Liver (tissue), 9 donors: Measurements from ENCODE around the gene LRRC36. TPM values are rescaled to one million over a fixed set of nuclear protein-coding genes. Genes with fewer than 3 reads are reported as not detected.

Source experiments
- DNase-seq: peaks from one replicate; pipeline ENCODE4 v3.0.0-alpha.2; 2017; ENCODE audit warnings: low spot score
- H3K27ac ChIP-seq, 2 donors: one replicate each; pipeline ENCODE4 v1.7.0; 2013; ENCODE audit warnings: inconsistent platforms in 2 of 2, low read length in 2 of 2, control low read depth in 1 of 2, low read depth in 1 of 2, mild to moderate bottlenecking in 1 of 2
- H3K27me3 ChIP-seq, 4 donors: one replicate each; pipeline versions ENCODE4 v1.6.1 to v1.7.0; 2013; ENCODE audit warnings: low read length in 3 of 4, inconsistent platforms in 1 of 4, mild to moderate bottlenecking in 1 of 4, moderate library complexity in 1 of 4; ENCODE audit not compliant: control insufficient read depth in 4 of 4, insufficient read depth in 4 of 4
- H3K36me3 ChIP-seq, 4 donors: one replicate each; pipeline versions ENCODE4 v1.6.1 to v1.7.0; 2013; ENCODE audit warnings: low read length in 3 of 4, mild to moderate bottlenecking in 3 of 4, low read depth in 1 of 4, moderate library complexity in 1 of 4; ENCODE audit not compliant: control insufficient read depth in 4 of 4, insufficient read depth in 3 of 4
- H3K4me1 ChIP-seq, 4 donors: one replicate each; pipeline versions ENCODE4 v1.6.1 to v1.7.0; 2013; ENCODE audit warnings: low read length in 3 of 4, mild to moderate bottlenecking in 3 of 4, moderate library complexity in 1 of 4; ENCODE audit not compliant: control insufficient read depth in 4 of 4, insufficient read depth in 4 of 4
- H3K4me3 ChIP-seq, 3 donors: one replicate each; pipeline versions ENCODE4 v1.6.1 to v1.7.0; 2013; ENCODE audit warnings: low read length in 3 of 3, control low read depth in 1 of 3, low read depth in 1 of 3, mild to moderate bottlenecking in 1 of 3
- H3K9ac ChIP-seq, 2 donors: one replicate each; pipeline ENCODE4 v1.7.0; 2013; ENCODE audit warnings: low read length in 2 of 2, mild to moderate bottlenecking in 2 of 2, moderate library complexity in 2 of 2, control low read depth in 1 of 2, low read depth in 1 of 2
- H3K9me3 ChIP-seq, 4 donors: one replicate each; pipeline versions ENCODE4 v1.6.1 to v1.7.0; 2013; ENCODE audit warnings: low read length in 3 of 4; ENCODE audit not compliant: control insufficient read depth in 4 of 4
- FOXA1 ChIP-seq: IDR thresholded peaks from 2 replicates; pipeline ENCODE4 v1.6.1; 2016; ENCODE audit warnings: antibody characterized with exemption
- GABPA ChIP-seq, 2 donors: IDR thresholded peaks in 1 of 2; conservative IDR thresholded peaks in 1 of 2; 2 replicates each; pipeline ENCODE4 v1.6.1; 2016; ENCODE audit warnings: antibody characterized with exemption in 2 of 2, mild to moderate bottlenecking in 1 of 2, moderate library complexity in 1 of 2
- HNF4G ChIP-seq: IDR thresholded peaks from 2 replicates; pipeline ENCODE4 v1.6.1; 2016; ENCODE audit warnings: antibody characterized with exemption
- JUND ChIP-seq, 2 donors: IDR thresholded peaks; 2 replicates each; pipeline ENCODE4 v1.6.1; 2016; ENCODE audit warnings: antibody characterized with exemption in 2 of 2
- RXRA ChIP-seq, 2 donors: IDR thresholded peaks; 2 replicates each; pipeline ENCODE4 v1.6.1; 2017 to 2018; ENCODE audit warnings: antibody characterized with exemption in 2 of 2, mild to moderate bottlenecking in 1 of 2
- TAF1 ChIP-seq: conservative IDR thresholded peaks from 2 replicates; pipeline ENCODE4 v1.6.1; 2016; ENCODE audit warnings: antibody characterized with exemption, mild to moderate bottlenecking
- YY1 ChIP-seq: IDR thresholded peaks from 2 replicates; pipeline ENCODE4 v1.6.1; 2016; ENCODE audit warnings: antibody characterized with exemption, mild to moderate bottlenecking
- WGBS: extraction: QIAGEN DNeasy Blood & Tissue Kit; methylation state at CpG from one replicate; pipeline ENCODE4 v1.1.7; 2013; 5-methylcytosine and 5-hydroxymethylcytosine counted together
- polyA plus RNA-seq, 2 donors: library from polyadenylated mRNA; stranded (reverse) in 1 of 2; unstranded in 1 of 2; fragments of 200-250 nt in 1 of 2; fragments of >200 nt in 1 of 2; fragmentation: Nextera tagmentation in 1 of 2; extraction: Ambion mirVana in 1 of 2; gene quantifications; one replicate each; pipeline versions ENCODE4 v1.2.1 to v1.2.3, GENCODE V29; 2013 to 2015
- total RNA-seq, 2 donors: library from RNA; depleted of rRNA; stranded (reverse); fragments of >200 nt; gene quantifications; one replicate each; pipeline ENCODE4 v1.2.3, GENCODE V29; 2014
- TF ChIP-seq, protein P1 (sequence below): IDR thresholded peaks from 2 replicates; pipeline ENCODE4 v1.6.1; 2016; ENCODE audit warnings: antibody characterized with exemption
- TF ChIP-seq, protein P2 (sequence below): IDR thresholded peaks from 2 replicates; pipeline ENCODE4 v1.6.1; 2016; ENCODE audit warnings: antibody characterized with exemption, mild to moderate bottlenecking
- TF ChIP-seq, protein P3 (sequence below): IDR thresholded peaks from 2 replicates; pipeline ENCODE4 v1.6.1; 2016; ENCODE audit warnings: antibody characterized with exemption
- TF ChIP-seq, protein P4 (sequence below): IDR thresholded peaks from 2 replicates; pipeline ENCODE4 v1.6.1; 2016; ENCODE audit warnings: antibody characterized with exemption
- donor health status: healthy.
- donor health status: healthy.
- donor health status: healthy.
- donor health status: healthy.
- donor health status: healthy.

Gene LRRC36
- total and polyA plus RNA-seq, 4 donors: 0.08 TPM; not detected in 3

DNA sequence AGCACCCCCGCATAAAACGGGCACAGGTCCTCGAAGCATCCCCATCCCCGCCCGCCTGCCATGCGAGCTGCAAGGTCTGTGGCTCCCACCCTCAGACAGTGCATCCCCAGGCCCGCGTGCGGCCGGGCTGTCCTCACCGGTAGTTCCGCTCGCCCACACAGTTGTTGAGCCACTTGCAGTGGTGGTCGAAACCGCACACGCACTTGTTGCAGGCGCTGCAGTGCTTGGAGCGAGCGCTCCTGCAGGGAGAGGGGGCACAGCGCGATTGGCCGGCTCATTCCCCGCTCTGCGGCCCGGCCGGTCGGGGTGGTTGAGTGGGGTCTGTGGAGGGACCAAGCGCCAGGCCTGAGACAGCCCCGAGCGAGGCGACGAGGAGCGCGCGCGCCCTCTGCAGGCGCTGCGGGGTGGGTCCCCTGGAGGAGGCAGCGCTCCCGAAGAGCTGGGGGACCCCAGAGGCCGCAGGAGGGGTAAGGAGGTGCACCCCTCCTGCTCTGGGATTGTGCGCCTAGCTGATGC, 72.7 kb downstream of the LRRC36 start (continued):
- TF ChIP-seq, protein P1, sequence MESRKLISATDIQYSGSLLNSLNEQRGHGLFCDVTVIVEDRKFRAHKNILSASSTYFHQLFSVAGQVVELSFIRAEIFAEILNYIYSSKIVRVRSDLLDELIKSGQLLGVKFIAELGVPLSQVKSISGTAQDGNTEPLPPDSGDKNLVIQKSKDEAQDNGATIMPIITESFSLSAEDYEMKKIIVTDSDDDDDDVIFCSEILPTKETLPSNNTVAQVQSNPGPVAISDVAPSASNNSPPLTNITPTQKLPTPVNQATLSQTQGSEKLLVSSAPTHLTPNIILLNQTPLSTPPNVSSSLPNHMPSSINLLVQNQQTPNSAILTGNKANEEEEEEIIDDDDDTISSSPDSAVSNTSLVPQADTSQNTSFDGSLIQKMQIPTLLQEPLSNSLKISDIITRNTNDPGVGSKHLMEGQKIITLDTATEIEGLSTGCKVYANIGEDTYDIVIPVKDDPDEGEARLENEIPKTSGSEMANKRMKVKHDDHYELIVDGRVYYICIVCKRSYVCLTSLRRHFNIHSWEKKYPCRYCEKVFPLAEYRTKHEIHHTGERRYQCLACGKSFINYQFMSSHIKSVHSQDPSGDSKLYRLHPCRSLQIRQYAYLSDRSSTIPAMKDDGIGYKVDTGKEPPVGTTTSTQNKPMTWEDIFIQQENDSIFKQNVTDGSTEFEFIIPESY: no peak
- no peak for TF ChIP-seq RXRA (IDR thresholded peaks at IDR 0.05)

DNA sequence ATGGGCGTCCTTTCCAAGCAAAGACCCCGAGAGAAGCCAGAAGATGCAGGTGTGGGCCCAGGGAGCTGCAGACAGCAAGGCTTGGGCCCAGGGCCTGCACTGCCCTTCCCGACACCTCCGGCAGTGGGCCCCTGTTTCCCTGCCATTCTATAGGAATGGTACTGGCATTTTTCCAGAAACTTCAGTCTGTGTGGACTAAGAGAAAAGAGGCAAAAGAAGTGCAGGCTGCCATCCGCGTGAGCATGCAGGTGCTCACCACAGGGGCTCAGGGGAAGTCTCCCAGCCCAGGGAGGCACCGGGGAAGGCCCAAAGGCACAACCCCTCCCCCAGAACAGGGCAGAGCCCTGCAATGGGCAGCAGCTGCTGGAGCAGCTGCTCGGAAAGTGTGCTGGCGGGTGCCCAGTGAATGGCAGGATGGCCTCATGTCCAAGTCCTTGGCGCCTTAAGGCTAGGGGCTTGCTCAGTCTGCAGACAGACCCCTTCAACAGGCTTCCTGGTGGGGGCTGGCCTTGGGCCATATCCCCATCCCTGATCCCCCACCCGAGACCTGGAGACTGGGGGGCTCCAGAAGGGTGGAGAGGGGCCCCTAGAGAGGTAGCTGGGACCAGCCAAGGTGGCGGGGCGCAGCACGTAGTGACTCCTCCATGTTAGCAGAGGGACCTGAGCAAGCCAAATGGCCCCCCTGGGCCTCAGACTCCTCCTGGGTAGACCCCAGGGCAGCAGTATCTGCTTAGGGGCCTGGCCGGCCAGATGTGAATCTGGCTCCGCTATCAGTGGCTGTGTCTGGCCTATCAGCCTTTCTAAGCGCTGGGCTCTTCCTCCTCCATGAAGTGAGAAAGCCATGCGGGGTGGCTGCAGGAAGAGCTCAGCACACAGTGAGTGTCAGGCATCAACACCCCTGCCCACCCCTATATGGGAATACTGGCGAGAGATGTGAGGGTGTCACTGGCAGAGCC, 73.4 kb downstream of the LRRC36 start:
- Histone ChIP-seq H3K4me3 (no peak overlapping the region), H3K27ac (no peak overlapping the region), H3K4me1 (peaks cover 0 to 6% (median 1%) of the 10 kb centered on the region in 4 donors), H3K9me3 (no peaks in the 10 kb centered on the region), H3K36me3 (no peaks in the 10 kb centered on the region), H3K27me3 (peaks cover 0 to 3% (median 1%) of the 10 kb centered on the region in 4 donors), H3K9ac (no peak overlapping the region)
- no peak for DNase-seq
- WGBS: 80% methylated on average over 19 of the region's 19 CpGs
- TF ChIP-seq FOXA1: no peak
- TF ChIP-seq, protein P2, sequence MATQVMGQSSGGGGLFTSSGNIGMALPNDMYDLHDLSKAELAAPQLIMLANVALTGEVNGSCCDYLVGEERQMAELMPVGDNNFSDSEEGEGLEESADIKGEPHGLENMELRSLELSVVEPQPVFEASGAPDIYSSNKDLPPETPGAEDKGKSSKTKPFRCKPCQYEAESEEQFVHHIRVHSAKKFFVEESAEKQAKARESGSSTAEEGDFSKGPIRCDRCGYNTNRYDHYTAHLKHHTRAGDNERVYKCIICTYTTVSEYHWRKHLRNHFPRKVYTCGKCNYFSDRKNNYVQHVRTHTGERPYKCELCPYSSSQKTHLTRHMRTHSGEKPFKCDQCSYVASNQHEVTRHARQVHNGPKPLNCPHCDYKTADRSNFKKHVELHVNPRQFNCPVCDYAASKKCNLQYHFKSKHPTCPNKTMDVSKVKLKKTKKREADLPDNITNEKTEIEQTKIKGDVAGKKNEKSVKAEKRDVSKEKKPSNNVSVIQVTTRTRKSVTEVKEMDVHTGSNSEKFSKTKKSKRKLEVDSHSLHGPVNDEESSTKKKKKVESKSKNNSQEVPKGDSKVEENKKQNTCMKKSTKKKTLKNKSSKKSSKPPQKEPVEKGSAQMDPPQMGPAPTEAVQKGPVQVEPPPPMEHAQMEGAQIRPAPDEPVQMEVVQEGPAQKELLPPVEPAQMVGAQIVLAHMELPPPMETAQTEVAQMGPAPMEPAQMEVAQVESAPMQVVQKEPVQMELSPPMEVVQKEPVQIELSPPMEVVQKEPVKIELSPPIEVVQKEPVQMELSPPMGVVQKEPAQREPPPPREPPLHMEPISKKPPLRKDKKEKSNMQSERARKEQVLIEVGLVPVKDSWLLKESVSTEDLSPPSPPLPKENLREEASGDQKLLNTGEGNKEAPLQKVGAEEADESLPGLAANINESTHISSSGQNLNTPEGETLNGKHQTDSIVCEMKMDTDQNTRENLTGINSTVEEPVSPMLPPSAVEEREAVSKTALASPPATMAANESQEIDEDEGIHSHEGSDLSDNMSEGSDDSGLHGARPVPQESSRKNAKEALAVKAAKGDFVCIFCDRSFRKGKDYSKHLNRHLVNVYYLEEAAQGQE: no peak
- TF ChIP-seq, protein P3, sequence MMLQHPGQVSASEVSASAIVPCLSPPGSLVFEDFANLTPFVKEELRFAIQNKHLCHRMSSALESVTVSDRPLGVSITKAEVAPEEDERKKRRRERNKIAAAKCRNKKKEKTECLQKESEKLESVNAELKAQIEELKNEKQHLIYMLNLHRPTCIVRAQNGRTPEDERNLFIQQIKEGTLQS: no peak
- TF ChIP-seq, protein P4, sequence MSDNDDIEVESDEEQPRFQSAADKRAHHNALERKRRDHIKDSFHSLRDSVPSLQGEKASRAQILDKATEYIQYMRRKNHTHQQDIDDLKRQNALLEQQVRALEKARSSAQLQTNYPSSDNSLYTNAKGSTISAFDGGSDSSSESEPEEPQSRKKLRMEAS: no peak
- TF ChIP-seq JUND (IDR thresholded peaks at IDR 0.05): no peak
- no peak for TF ChIP-seq TAF1
- TF ChIP-seq, protein P1: no peak

DNA sequence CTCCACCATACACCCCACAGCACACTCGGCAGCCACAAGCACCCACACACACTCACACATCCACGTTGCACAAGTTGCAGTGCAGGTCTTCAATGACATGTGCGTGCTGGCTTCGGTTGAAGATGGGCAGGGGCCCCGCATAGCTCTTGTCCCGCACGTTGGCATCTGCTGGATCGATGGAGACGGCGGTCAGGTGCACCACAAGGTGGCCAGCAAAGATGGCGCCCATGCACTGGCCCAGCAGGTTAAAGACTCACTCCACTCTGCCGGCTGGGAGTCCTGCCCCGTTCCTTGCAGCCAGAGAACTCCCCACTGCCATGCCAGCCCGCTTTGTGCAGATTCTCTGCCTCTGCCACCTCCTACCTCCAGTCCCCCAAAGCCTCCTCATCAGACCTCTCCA, 74.3 kb downstream of the LRRC36 start:
- DNase-seq: no peak
- TF ChIP-seq JUND (IDR thresholded peaks at IDR 0.05): no peak
- no peak for TF ChIP-seq YY1
- TF ChIP-seq GABPA (IDR thresholded peaks at IDR 0.05 in 1 of 2, conservative IDR thresholded peaks at IDR 0.05 in 1 of 2): no peak
- TF ChIP-seq, protein P1: no peak
- TF ChIP-seq HNF4G: no peak
- TF ChIP-seq, protein P2: no peak
- H3K4me3 ChIP-seq: no peak overlapping the region
- no peak overlapping the region for H3K27ac ChIP-seq
- H3K9me3 ChIP-seq: no peaks in the 10 kb centered on the region
- no peak overlapping the region for H3K9ac ChIP-seq
- peaks cover 0 to 6% (median 1%) of the 10 kb centered on the region in 4 donors for H3K4me1 ChIP-seq
- 96% methylated on average over 14 of the region's 14 CpGs for WGBS
- no peaks in the 10 kb centered on the region for H3K36me3 ChIP-seq
- peaks cover 0 to 3% (median 0%) of the 10 kb centered on the region in 4 donors for H3K27me3 ChIP-seq
